ENCODE results near the gene LY6G6C. TPM values are rescaled to one million over a fixed set of nuclear protein-coding genes. Genes with fewer than 3 reads are reported as not detected.

Gene LY6G6C
- polyA plus RNA-seq, 4 donors, result 0.45 to 0.74 (median 0.63) TPM; not detected in 1

- no peak for DNase-seq (ENCODE audit: low read depth in 4 of 4, low spot score in 3 of 4)
These were observed 34.2 kb downstream of the LY6G6C start for GRCh38 chr6:31687321-31687720.

GRCh38 chr6:31686483-31686882 is 35.1 kb downstream of the LY6G6C start:
- no peak for DNase-seq (ENCODE audit: low read depth in 4 of 4, low spot score in 3 of 4)

- DNase-seq (ENCODE audit: low read depth in 4 of 4, low spot score in 3 of 4), result no peak
These were observed 38.0 kb downstream of the LY6G6C start for GRCh38 chr6:31683591-31683990.

- DNase-seq (ENCODE audit: low read depth in 4 of 4, low spot score in 3 of 4), result no peak
These were observed 40.3 kb downstream of the LY6G6C start for GRCh38 chr6:31681135-31681671.

GRCh38 chr6:31680226-31681134 is 41.1 kb downstream of the LY6G6C start, which contains the start of gene LY6G5C:
Gene LY6G5C, minus strand, starts transcription at chr6:31681067. Its CDS starts 694 bp downstream, at chr6:31680373.
- DNase-seq (ENCODE audit: low read depth in 4 of 4, low spot score in 3 of 4), result peak in 2 of 4 donors; percentile 70 to 80

GRCh38 chr6:31677955-31678354 is 43.6 kb downstream of the LY6G6C start:
- no peak for DNase-seq (ENCODE audit: low read depth in 4 of 4, low spot score in 3 of 4)

GRCh38 chr6:31676904-31677303 is 44.6 kb downstream of the LY6G6C start:
- no peak for DNase-seq (ENCODE audit: low read depth in 4 of 4, low spot score in 3 of 4)

- no peak for DNase-seq (ENCODE audit: low read depth in 4 of 4, low spot score in 3 of 4)
These were observed 45.1 kb downstream of the LY6G6C start for GRCh38 chr6:31676322-31676903.

- DNase-seq (ENCODE audit: low read depth in 4 of 4, low spot score in 3 of 4), result no peak
These were observed 51.9 kb downstream of the LY6G6C start, which contains the start of gene LY6G5B for GRCh38 chr6:31669676-31670075. Gene LY6G5B, plus strand, starts transcription at chr6:31669976. Its CDS starts 975 bp downstream, at chr6:31670951.

Other genes with a start within 250 kb of the LY6G6C start
- gene MICB, start 223.6 kb downstream of the LY6G6C start, polyA plus RNA-seq (ENCODE audit: insufficient read length in 4 of 4), result 1 to 10 TPM in 3 of 4 donors, under 1 TPM in 1; 0.49 to 2.3 (median 1.0) TPM
- 10 to 100 TPM in 3 of 4 donors, under 1 TPM in 1; 0.27 to 18.6 (median 12.8) TPM for gene MCCD1, start 192.8 kb downstream of the LY6G6C start, polyA plus RNA-seq (ENCODE audit: insufficient read length in 4 of 4)
- gene DDX39B, start 179.7 kb downstream of the LY6G6C start, polyA plus RNA-seq (ENCODE audit: insufficient read length in 4 of 4), result 100 to 1,000 TPM; 448 to 682 (median 553) TPM
- 1 to 10 TPM; 4.8 to 9.4 (median 6.4) TPM for gene ATP6V1G2, start 175.1 kb downstream of the LY6G6C start, polyA plus RNA-seq (ENCODE audit: insufficient read length in 4 of 4)
- 10 to 100 TPM; 18.3 to 28.7 (median 19.7) TPM for gene NFKBIL1, start 174.1 kb downstream of the LY6G6C start, polyA plus RNA-seq (ENCODE audit: insufficient read length in 4 of 4)
- gene LTA, start 149.5 kb downstream of the LY6G6C start, polyA plus RNA-seq (ENCODE audit: insufficient read length in 4 of 4), result under 1 TPM; 0.23 to 0.43 (median 0.36) TPM
- 1 to 10 TPM in 1 of 4 donors, under 1 TPM in 2, not detected in 1; 0.23 to 2.5 (median 0.29) TPM for gene TNF, start 146.2 kb downstream of the LY6G6C start, polyA plus RNA-seq (ENCODE audit: insufficient read length in 4 of 4)
- gene LTB, start 139.3 kb downstream of the LY6G6C start, polyA plus RNA-seq (ENCODE audit: insufficient read length in 4 of 4), result 1 to 10 TPM in 3 of 4 donors, under 1 TPM in 1; 0.66 to 2.0 (median 1.6) TPM
- gene LST1, start 135.5 kb downstream of the LY6G6C start, polyA plus RNA-seq (ENCODE audit: insufficient read length in 4 of 4), result 10 to 100 TPM in 1 of 4 donors, 1 to 10 TPM in 3; 4.6 to 10.3 (median 4.9) TPM
- under 1 TPM in 2 of 4 donors, not detected in 2; 0.17 to 0.20 TPM for gene NCR3, start 128.7 kb downstream of the LY6G6C start, polyA plus RNA-seq (ENCODE audit: insufficient read length in 4 of 4)
- 10 to 100 TPM; 43.3 to 77.0 (median 73.6) TPM for gene AIF1, start 106.5 kb downstream of the LY6G6C start, polyA plus RNA-seq (ENCODE audit: insufficient read length in 4 of 4)
- gene PRRC2A, start 101.0 kb downstream of the LY6G6C start, polyA plus RNA-seq (ENCODE audit: insufficient read length in 4 of 4), result 100 to 1,000 TPM; 143 to 224 (median 174) TPM
- gene BAG6, start 69.1 kb downstream of the LY6G6C start, polyA plus RNA-seq (ENCODE audit: insufficient read length in 4 of 4), result 100 to 1,000 TPM; 186 to 278 (median 241) TPM
- gene APOM, start 65.9 kb downstream of the LY6G6C start, polyA plus RNA-seq (ENCODE audit: insufficient read length in 4 of 4), result 100 to 1,000 TPM in 2 of 4 donors, 10 to 100 TPM in 2; 10.1 to 106 (median 83.8) TPM
- gene C6orf47, start 61.0 kb downstream of the LY6G6C start, polyA plus RNA-seq (ENCODE audit: insufficient read length in 4 of 4), result 10 to 100 TPM; 15.8 to 21.1 (median 19.0) TPM
- gene GPANK1, start 56.7 kb downstream of the LY6G6C start, polyA plus RNA-seq (ENCODE audit: insufficient read length in 4 of 4), result 10 to 100 TPM; 16.8 to 28.9 (median 24.9) TPM
- 100 to 1,000 TPM; 184 to 243 (median 239) TPM for gene CSNK2B, start 55.7 kb downstream of the LY6G6C start, polyA plus RNA-seq (ENCODE audit: insufficient read length in 4 of 4)
- gene LY6G5B, start 51.8 kb downstream of the LY6G6C start, polyA plus RNA-seq (ENCODE audit: insufficient read length in 4 of 4), result 10 to 100 TPM; 16.6 to 28.7 (median 20.9) TPM
- 1 to 10 TPM; 1.6 to 5.9 (median 2.6) TPM for gene LY6G5C, start 40.7 kb downstream of the LY6G6C start, polyA plus RNA-seq (ENCODE audit: insufficient read length in 4 of 4)
- 10 to 100 TPM; 50.1 to 67.5 (median 55.9) TPM for gene ABHD16A, start 18.4 kb downstream of the LY6G6C start, polyA plus RNA-seq (ENCODE audit: insufficient read length in 4 of 4)
- gene LY6G6F, start 14.9 kb downstream of the LY6G6C start, polyA plus RNA-seq (ENCODE audit: insufficient read length in 4 of 4), result 1 to 10 TPM in 1 of 4 donors, under 1 TPM in 2, not detected in 1; 0.30 to 1.5 (median 0.52) TPM
- not detected for gene LY6G6D, start 6.4 kb downstream of the LY6G6C start, polyA plus RNA-seq (ENCODE audit: insufficient read length in 4 of 4)
- 1 to 10 TPM; 1.1 to 2.9 (median 1.4) TPM for gene MPIG6B, start 1.6 kb upstream of the LY6G6C start, polyA plus RNA-seq (ENCODE audit: insufficient read length in 4 of 4)
- gene DDAH2, start 7.6 kb upstream of the LY6G6C start, polyA plus RNA-seq (ENCODE audit: insufficient read length in 4 of 4), result 100 to 1,000 TPM; 150 to 213 (median 182) TPM
- gene CLIC1, start 14.8 kb upstream of the LY6G6C start, polyA plus RNA-seq (ENCODE audit: insufficient read length in 4 of 4), result 100 to 1,000 TPM; 201 to 309 (median 278) TPM
- 10 to 100 TPM; 14.2 to 51.0 (median 25.2) TPM for gene MSH5, start 18.3 kb upstream of the LY6G6C start, polyA plus RNA-seq (ENCODE audit: insufficient read length in 4 of 4)
- 10 to 100 TPM in 2 of 4 donors, 1 to 10 TPM in 2; 2.7 to 13.0 (median 7.9) TPM for gene SAPCD1, start 40.9 kb upstream of the LY6G6C start, polyA plus RNA-seq (ENCODE audit: insufficient read length in 4 of 4)
- gene VWA7, start 55.6 kb upstream of the LY6G6C start, polyA plus RNA-seq (ENCODE audit: insufficient read length in 4 of 4), result 10 to 100 TPM in 1 of 4 donors, 1 to 10 TPM in 3; 1.5 to 11.1 (median 5.5) TPM
- gene VARS1, start 74.0 kb upstream of the LY6G6C start, polyA plus RNA-seq (ENCODE audit: insufficient read length in 4 of 4), result 10 to 100 TPM; 42.7 to 67.9 (median 60.0) TPM
- 10 to 100 TPM; 71.4 to 84.9 (median 84.3) TPM for gene LSM2, start 85.2 kb upstream of the LY6G6C start, polyA plus RNA-seq (ENCODE audit: insufficient read length in 4 of 4)
- gene HSPA1L, start 93.5 kb upstream of the LY6G6C start, polyA plus RNA-seq (ENCODE audit: insufficient read length in 4 of 4), result 1 to 10 TPM; 3.1 to 4.4 (median 3.7) TPM
- gene HSPA1A, start 93.8 kb upstream of the LY6G6C start, polyA plus RNA-seq (ENCODE audit: insufficient read length in 4 of 4), result 100 to 1,000 TPM in 3 of 4 donors, 10 to 100 TPM in 1; 88.1 to 159 (median 116) TPM
- 100 to 1,000 TPM; 111 to 507 (median 160) TPM for gene HSPA1B, start 106.0 kb upstream of the LY6G6C start, polyA plus RNA-seq (ENCODE audit: insufficient read length in 4 of 4)
- 10 to 100 TPM; 23.9 to 77.5 (median 69.9) TPM for gene NEU1, start 141.1 kb upstream of the LY6G6C start, polyA plus RNA-seq (ENCODE audit: insufficient read length in 4 of 4)
- gene SLC44A4, start 157.3 kb upstream of the LY6G6C start, polyA plus RNA-seq (ENCODE audit: insufficient read length in 4 of 4), result 10 to 100 TPM in 3 of 4 donors, 1 to 10 TPM in 1; 2.4 to 53.4 (median 41.4) TPM
- gene EHMT2, start 176.0 kb upstream of the LY6G6C start, polyA plus RNA-seq (ENCODE audit: insufficient read length in 4 of 4), result 10 to 100 TPM; 69.0 to 99.0 (median 77.6) TPM
- gene ZBTB12, start 180.3 kb upstream of the LY6G6C start, polyA plus RNA-seq (ENCODE audit: insufficient read length in 4 of 4), result 10 to 100 TPM; 17.7 to 28.9 (median 22.0) TPM
- gene C2, start 206.0 kb upstream of the LY6G6C start, polyA plus RNA-seq (ENCODE audit: insufficient read length in 4 of 4), result 10 to 100 TPM in 1 of 4 donors, 1 to 10 TPM in 3; 3.1 to 12.4 (median 5.0) TPM
- 10 to 100 TPM in 1 of 4 donors, 1 to 10 TPM in 3; 4.6 to 13.0 (median 6.7) TPM for gene CFB, start 224.3 kb upstream of the LY6G6C start, polyA plus RNA-seq (ENCODE audit: insufficient read length in 4 of 4)
- gene NELFE, start 237.2 kb upstream of the LY6G6C start, polyA plus RNA-seq (ENCODE audit: insufficient read length in 4 of 4), result 10 to 100 TPM; 72.5 to 97.9 (median 84.9) TPM
- gene SKIC2, start 237.4 kb upstream of the LY6G6C start, polyA plus RNA-seq (ENCODE audit: insufficient read length in 4 of 4), result 10 to 100 TPM; 33.1 to 51.5 (median 39.7) TPM

Data from left renal pelvis (tissue), 4 donors.